SK-N-SH (cell line): ENCODE data around the gene SMIM22. TPM values are rescaled to one million over a fixed set of nuclear protein-coding genes. Genes with fewer than 3 reads are reported as not detected.

Experiments used
- CTCF ChIA-PET: fragments of 300-600, 350-600 bp; formaldehyde crosslinking; extraction: SDS; loops from one replicate; lab custom pipeline; 2021; lab: Yijun Ruan, JAX
- POLR2A ChIA-PET: fragments of 350-600 bp; sonication (Branson Sonifier 250); formaldehyde crosslinking; extraction: SDS; loops from one replicate; lab custom pipeline; 2020; ENCODE audit warnings: antibody characterized with exemption, inconsistent platforms; lab: Yijun Ruan, JAX
- DNase-seq: peaks from one replicate; pipeline ENCODE4 v3.0.0; 2012
- H2AFZ ChIP-seq: fragments of 200-600 bp; sonication (generic); 2 replicates; pipeline ENCODE4 v1.8.1; 2016; ENCODE audit warnings: antibody characterized with exemption, mild to moderate bottlenecking, low read depth
- H3F3A ChIP-seq: fragments of 200-600 bp; sonication (generic); replicated peaks from 2 replicates; pipeline ENCODE3; 2016; ENCODE audit warnings: antibody characterized with exemption, mild to moderate bottlenecking; ENCODE audit not compliant: insufficient read depth
- H3K27ac ChIP-seq, 2 experiments: fragments of 200-500 bp in 1 of 2; fragments of 200-600 bp in 1 of 2; sonication (Bioruptor generic) in 1 of 2; sonication (generic), shearing (Covaris generic) in 1 of 2; 2 replicates each; pipeline versions ENCODE4 v1.5.1 to v1.6.1; 2014 to 2016; ENCODE audit warnings: low read depth in 2 of 2, inconsistent platforms in 1 of 2, low read length in 1 of 2, mild to moderate bottlenecking in 1 of 2, mixed read lengths in 1 of 2
- H3K27me3 ChIP-seq: fragments of 200-600 bp; sonication (generic), shearing (Covaris generic); 2 replicates; pipeline ENCODE4 v1.6.1; 2016; ENCODE audit warnings: mixed run types; ENCODE audit not compliant: insufficient read depth
- H3K36me3 ChIP-seq, 2 experiments: fragments of 200-500 bp in 1 of 2; fragments of 200-600 bp in 1 of 2; sonication (Bioruptor generic) in 1 of 2; sonication (generic) in 1 of 2; replicated peaks in 1 of 2; 2 replicates each; pipeline versions ENCODE3 to v1.5.1; 2014 to 2016; ENCODE audit warnings: low read length in 1 of 2, mild to moderate bottlenecking in 1 of 2; ENCODE audit not compliant: insufficient read depth in 2 of 2, control insufficient read depth in 1 of 2
- H3K4me1 ChIP-seq, 2 experiments: fragments of 200-500 bp in 1 of 2; fragments of 200-600 bp in 1 of 2; sonication (Bioruptor generic) in 1 of 2; sonication (generic), shearing (Covaris generic) in 1 of 2; 2 replicates each; pipeline versions ENCODE4 v1.5.1 to v1.6.1; 2014 to 2016; ENCODE audit warnings: low read depth in 1 of 2, low read length in 1 of 2, mixed run types in 1 of 2; ENCODE audit not compliant: insufficient read depth in 2 of 2, control insufficient read depth in 1 of 2
- H3K4me2 ChIP-seq: fragments of 200-600 bp; sonication (generic), shearing (Covaris generic); 2 replicates; pipeline ENCODE4 v1.6.1; 2017; ENCODE audit warnings: mixed run types
- H3K4me3 ChIP-seq, 2 experiments: fragments of 200-500 bp in 1 of 2; fragments of 200-600 bp in 1 of 2; sonication (Bioruptor generic) in 1 of 2; sonication (generic), shearing (Covaris generic) in 1 of 2; 2 replicates each; pipeline versions ENCODE4 v1.5.1 to v1.8.1; 2014 to 2016; ENCODE audit warnings: low read depth in 2 of 2, inconsistent platforms in 1 of 2, low read length in 1 of 2, mild to moderate bottlenecking in 1 of 2, mixed read lengths in 1 of 2, moderate library complexity in 1 of 2
- H3K79me2 ChIP-seq: fragments of 200-600 bp; sonication (generic); 2 replicates; pipeline ENCODE4 v1.8.1; 2017; ENCODE audit warnings: mild to moderate bottlenecking; ENCODE audit not compliant: insufficient read depth
- H3K9ac ChIP-seq: fragments of 200-600 bp; sonication (generic); 2 replicates; pipeline ENCODE4 v1.6.1; 2017; ENCODE audit warnings: mixed run types
- H3K9me2 ChIP-seq: fragments of 200-600 bp; sonication (generic); 2 replicates; pipeline ENCODE4 v1.6.1; 2017; ENCODE audit warnings: mixed run types
- H3K9me3 ChIP-seq: fragments of 200-600 bp; sonication (generic); 2 replicates; pipeline ENCODE4 v1.6.1; 2017; ENCODE audit warnings: mixed run types, mild to moderate bottlenecking, moderate library complexity
- H4K20me1 ChIP-seq: fragments of 200-600 bp; sonication (generic); 2 replicates; pipeline ENCODE4 v1.6.1; 2017; ENCODE audit warnings: mild to moderate bottlenecking, mixed run types; ENCODE audit not compliant: insufficient read depth
- ELF1 ChIP-seq: IDR thresholded peaks from 2 replicates; pipeline ENCODE4 v1.4.0; 2012
- GABPA ChIP-seq: IDR thresholded peaks from 2 replicates; pipeline ENCODE4 v1.4.0; 2012; ENCODE audit warnings: low read depth, mild to moderate bottlenecking
- GATA2 ChIP-seq: sonication (generic); formaldehyde crosslinking; IDR thresholded peaks from 2 replicates; pipeline ENCODE4 v1.5.0; 2020; ENCODE audit warnings: mild to moderate bottlenecking, missing genetic modification reagents
- IRF3 ChIP-seq: fragments of 150-350 bp; IDR thresholded peaks from 2 replicates; pipeline ENCODE4 v1.6.1; 2016; ENCODE audit warnings: mild to moderate bottlenecking, low read depth, low read length
- MEF2A ChIP-seq: IDR thresholded peaks from 2 replicates; pipeline ENCODE4 v1.4.0; 2012; ENCODE audit warnings: low read depth, borderline replicate concordance
- NRF1 ChIP-seq: IDR thresholded peaks from 2 replicates; pipeline ENCODE4 v1.6.1; 2012; ENCODE audit warnings: low read depth, mild to moderate bottlenecking, low read length
- RCOR1 ChIP-seq: fragments of 150-350 bp; IDR thresholded peaks from 2 replicates; pipeline ENCODE4 v1.6.1; 2017; ENCODE audit warnings: antibody characterized with exemption, low read length
- REST ChIP-seq: IDR thresholded peaks from 2 replicates; pipeline ENCODE4 v1.6.1; 2012; ENCODE audit warnings: mild to moderate bottlenecking, low read depth, low read length, moderate library complexity
- RFX5 ChIP-seq: IDR thresholded peaks from 2 replicates; pipeline ENCODE4 v1.6.1; 2012; ENCODE audit warnings: mild to moderate bottlenecking, improper control_type of control experiment, low read length
- TAF1 ChIP-seq: IDR thresholded peaks from 2 replicates; pipeline ENCODE4 v1.6.1; 2012; ENCODE audit warnings: low read depth, mild to moderate bottlenecking, low read length, moderate library complexity, borderline replicate concordance
- TEAD4 ChIP-seq: IDR thresholded peaks from 2 replicates; pipeline ENCODE4 v1.4.0; 2012; ENCODE audit warnings: mild to moderate bottlenecking, borderline replicate concordance; ENCODE audit not compliant: insufficient read depth
- USF1 ChIP-seq: IDR thresholded peaks from 2 replicates; pipeline ENCODE4 v1.4.0; 2012; ENCODE audit warnings: low read depth, borderline replicate concordance
- ZBTB33 ChIP-seq: IDR thresholded peaks from 2 replicates; pipeline ENCODE4 v1.4.0; 2012; ENCODE audit warnings: low read depth, borderline replicate concordance
- WGBS: methylation state at CpG from one replicate; pipeline ENCODE4 v1.1.6; 2017; ENCODE audit warnings: low lambda C conversion rate; 5-methylcytosine and 5-hydroxymethylcytosine counted together
- polyA plus RNA-seq, 3 experiments: library from polyadenylated mRNA; depleted of rRNA; stranded (reverse); fragments of >200 nt; gene quantifications; 2 replicates each; pipeline ENCODE4 v1.2.3, GENCODE V29; 2012

SMIM22 gene
- polyA plus RNA-seq, 1 of the 3 experiments (the other 2 are of a cell fraction) = not detected

GRCh38 chr16:4748682-4749411 is 46.3 kb upstream of the SMIM22 start:
- Histone ChIP-seq H3K9ac (no peak overlapping the region), H3K4me1 (no peaks in the 10 kb centered on the region; a peak in 1 of 4 replicates), H4K20me1 (no peaks in the 10 kb centered on the region), H3K4me3 (no peak overlapping the region), H3K27ac (no peak overlapping the region), H3K27me3 (no peaks in the 10 kb centered on the region), H3K4me2 (no peak overlapping the region), H3K9me3 (no peaks in the 10 kb centered on the region), H3F3A (no peaks in the 10 kb centered on the region), H2AFZ (no peak overlapping the region), H3K36me3 (peaks cover 9 to 31% of the 10 kb centered on the region in 2 experiments), H3K9me2 (no peaks in the 10 kb centered on the region), H3K79me2 (no peaks in the 10 kb centered on the region)
- 93% methylated on average over 8 of the region's 16 CpGs for WGBS
- ChIA-PET CTCF (no interaction called here), POLR2A (interaction anchor here (1.1 kb wide), 1 partner anchor 14 kb away, joined by 3 read pairs; no protein-coding TSS in a partner anchor)
- TF ChIP-seq MEF2A (no peak), TEAD4 (no peak), GATA2 (CRISPR knock-in tag) (no peak), REST (no peak), NRF1 (no peak), GABPA (no peak), ZBTB33 (no peak), IRF3 (no peak), USF1 (no peak), TAF1 (no peak), RCOR1 (no peak), RFX5 (no peak), ELF1 (no peak)
- no peak for DNase-seq
